Stromal cell of bone marrow (primary cell): ENCODE measurements around the gene MRPL9.

Experiments
- DNase-seq: peaks from one replicate; pipeline ENCODE4 v3.0.0-alpha.2; 2012; ENCODE audit warnings: low read depth

MRPL9 gene

GRCh38 chr1:151711044-151711800 is 52.1 kb downstream of the MRPL9 start:
- DNase-seq = no peak

- no peak for DNase-seq
Observed at GRCh38 chr1:151710187-151710840, 53.0 kb downstream of the MRPL9 start.
